ENCODE results near the gene PIK3R5.
"Not testable (repeated sequence)": the region's sequence is repeated elsewhere in the genome, so short reads cannot be mapped to it uniquely, and the experiment has no call there.

DNA sequence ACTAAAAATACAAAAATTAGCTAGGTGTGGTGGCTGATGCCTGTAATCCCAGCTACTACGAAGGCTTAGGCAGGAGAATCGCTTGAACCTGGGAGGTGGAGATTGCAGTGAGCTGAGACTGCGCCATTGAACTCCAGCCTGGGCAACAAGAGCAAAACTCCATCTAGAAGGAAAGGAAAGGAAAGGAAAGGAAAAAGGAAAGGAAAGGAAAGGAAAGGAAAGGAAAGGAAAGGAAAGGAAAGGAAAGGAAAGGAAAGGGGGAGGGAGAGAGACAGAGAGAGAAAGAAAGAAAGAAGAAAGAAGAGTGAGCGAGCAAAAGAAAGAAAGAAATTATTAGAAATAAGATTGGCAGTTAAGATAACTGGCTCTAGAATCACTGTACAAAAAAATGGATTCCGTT lies 18.7 kb upstream of the PIK3R5 start:
- TF ChIP-seq POLR2A (IDR thresholded peaks at IDR 0.05), result not testable (repeated sequence)
- TF ChIP-seq, protein P1, sequence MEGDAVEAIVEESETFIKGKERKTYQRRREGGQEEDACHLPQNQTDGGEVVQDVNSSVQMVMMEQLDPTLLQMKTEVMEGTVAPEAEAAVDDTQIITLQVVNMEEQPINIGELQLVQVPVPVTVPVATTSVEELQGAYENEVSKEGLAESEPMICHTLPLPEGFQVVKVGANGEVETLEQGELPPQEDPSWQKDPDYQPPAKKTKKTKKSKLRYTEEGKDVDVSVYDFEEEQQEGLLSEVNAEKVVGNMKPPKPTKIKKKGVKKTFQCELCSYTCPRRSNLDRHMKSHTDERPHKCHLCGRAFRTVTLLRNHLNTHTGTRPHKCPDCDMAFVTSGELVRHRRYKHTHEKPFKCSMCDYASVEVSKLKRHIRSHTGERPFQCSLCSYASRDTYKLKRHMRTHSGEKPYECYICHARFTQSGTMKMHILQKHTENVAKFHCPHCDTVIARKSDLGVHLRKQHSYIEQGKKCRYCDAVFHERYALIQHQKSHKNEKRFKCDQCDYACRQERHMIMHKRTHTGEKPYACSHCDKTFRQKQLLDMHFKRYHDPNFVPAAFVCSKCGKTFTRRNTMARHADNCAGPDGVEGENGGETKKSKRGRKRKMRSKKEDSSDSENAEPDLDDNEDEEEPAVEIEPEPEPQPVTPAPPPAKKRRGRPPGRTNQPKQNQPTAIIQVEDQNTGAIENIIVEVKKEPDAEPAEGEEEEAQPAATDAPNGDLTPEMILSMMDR (IDR thresholded peaks at IDR 0.05), result not testable (repeated sequence)

Measured in lower leg skin (tissue), 3 donors.